SH-SY5Y (cell line): ENCODE data around the gene ULBP2.

Experiments
- GATA2 ChIP-seq: IDR thresholded peaks from 2 replicates; pipeline ENCODE4 v1.6.1; 2011; ENCODE audit warnings: mild to moderate bottlenecking, low read depth, low read length
- GATA3 ChIP-seq: IDR thresholded peaks from 2 replicates; pipeline ENCODE4 v1.6.1; 2011; ENCODE audit warnings: low read depth, mild to moderate bottlenecking, low read length, moderate library complexity

The ULBP2 gene

DNA sequence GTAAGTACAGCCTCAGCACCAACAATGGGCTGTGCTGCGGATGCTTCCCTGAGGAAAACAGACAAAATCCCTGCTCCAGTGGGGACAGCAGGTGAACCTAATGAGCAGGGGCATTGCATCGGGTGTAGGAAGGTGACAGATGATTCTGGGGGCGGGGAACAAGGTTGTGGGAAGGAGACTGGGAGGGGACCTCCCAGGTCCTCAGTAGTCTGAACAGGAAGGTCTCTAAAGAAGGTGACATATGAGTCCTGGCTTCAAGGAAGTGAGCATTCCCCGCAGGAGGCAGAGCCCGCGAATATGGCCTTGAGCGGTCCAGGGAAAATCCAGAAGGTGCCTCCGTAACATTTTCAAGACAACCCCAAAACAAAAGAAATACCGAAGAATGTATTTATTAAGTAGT, 41.3 kb downstream of the ULBP2 start:
- no peak for TF ChIP-seq GATA3
- TF ChIP-seq GATA2 = no peak

DNA sequence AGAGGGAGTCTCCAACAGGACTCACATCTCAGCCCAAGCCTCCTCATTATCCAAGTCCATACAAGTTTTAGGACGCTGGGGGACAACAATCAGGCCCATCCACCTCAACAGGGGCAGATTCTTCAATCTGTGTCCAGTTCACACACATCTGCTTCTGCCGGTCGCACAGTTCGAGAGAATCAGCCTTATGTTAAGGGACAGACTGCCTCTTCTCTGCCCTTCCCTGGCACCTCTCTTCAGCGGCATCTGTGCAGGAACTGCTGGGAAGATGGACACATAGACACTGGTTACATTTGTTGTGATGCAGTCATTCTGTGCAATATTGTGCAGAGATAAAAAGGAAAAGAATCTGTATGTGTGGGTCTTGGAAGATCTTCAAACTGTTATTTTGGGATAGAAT, 43.0 kb downstream of the ULBP2 start:
- TF ChIP-seq GATA3 = no peak
- no peak for TF ChIP-seq GATA2

DNA sequence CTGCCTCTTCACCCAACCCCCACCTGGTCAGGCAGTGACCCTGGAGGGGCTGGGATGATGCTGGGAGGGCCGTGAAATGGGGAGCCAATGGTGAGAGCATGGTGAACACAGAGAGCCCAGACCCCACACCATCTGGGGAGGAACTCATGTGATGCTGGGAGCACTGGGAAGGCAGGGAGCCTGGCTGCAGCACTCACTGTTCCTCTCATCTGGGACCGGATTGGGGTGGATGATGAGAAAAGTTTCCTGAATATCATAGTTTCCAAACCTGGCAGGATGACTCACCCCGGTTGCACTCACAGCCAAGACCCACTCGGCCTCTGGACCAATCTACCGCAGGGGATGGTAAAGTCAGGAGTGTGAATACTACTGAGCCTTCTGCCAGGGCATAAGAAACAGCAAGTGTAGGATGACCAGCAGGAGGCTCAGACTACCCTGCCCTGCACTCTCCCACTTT, 43.7 kb downstream of the ULBP2 start:
- TF ChIP-seq GATA3 = no peak
- no peak for TF ChIP-seq GATA2

DNA sequence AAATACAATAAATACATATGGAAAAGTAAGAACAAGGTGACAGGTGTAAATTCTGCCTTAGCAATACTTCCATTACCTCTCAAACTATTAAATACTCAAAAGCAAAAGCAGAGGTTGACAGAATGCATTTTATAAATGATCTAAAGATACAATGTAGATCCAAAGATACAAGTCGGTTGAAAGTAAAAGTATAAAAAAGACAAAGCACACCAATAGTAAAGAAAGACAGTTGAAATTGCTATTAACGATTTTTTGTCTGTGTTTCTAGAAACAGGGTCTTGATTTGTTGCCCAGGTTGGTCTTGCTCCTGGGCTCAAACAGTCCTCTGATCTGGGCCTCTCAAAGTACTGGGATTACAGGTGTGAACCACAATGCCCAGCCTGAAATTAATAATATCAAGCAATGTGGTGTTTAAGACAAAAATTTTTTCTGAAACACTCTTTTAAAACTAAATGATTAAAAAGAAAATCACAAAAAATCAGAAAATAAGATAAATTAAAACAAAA, 45.8 kb downstream of the ULBP2 start:
- TF ChIP-seq GATA3 = no peak
- no peak for TF ChIP-seq GATA2

DNA sequence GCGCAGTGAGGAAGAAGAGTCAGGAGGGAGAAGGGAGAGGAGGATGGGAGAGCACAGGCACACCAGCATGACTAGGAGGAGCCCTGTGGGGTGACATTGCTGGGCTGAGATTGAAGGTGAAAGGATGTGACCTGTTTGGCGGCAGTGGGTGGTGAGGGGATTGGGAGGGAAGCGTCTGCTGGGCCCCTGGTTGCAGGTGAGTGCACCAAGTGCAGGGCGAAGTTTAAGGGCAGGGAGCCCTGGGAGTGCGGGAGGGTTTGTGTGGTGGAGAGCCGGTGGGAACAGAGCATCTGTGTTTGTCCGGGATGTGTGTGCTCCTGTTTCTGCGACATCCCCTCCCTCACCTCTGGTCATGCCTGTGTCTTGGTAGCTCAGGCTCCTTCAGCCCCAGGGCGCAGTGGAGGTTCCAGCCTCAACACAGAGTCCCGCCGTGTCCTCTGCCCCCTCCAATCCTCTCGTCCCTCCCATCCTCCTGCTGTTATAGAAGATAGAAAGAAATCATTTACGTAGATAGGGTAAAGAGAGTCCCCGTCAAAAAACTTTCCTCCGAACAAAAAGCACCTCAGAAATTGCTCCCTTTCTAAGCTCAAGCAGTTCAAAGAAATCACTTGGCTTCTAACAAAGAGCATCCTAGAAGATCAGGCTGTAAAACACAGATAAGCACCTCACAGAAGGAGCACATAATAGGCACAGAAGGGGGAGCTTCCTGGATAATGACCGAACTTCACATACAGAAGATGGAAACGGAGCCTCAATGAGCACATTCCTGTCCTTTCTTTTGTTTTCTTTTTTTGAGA, 46.9 kb downstream of the ULBP2 start:
- no peak for TF ChIP-seq GATA3
- TF ChIP-seq GATA2 = no peak

DNA sequence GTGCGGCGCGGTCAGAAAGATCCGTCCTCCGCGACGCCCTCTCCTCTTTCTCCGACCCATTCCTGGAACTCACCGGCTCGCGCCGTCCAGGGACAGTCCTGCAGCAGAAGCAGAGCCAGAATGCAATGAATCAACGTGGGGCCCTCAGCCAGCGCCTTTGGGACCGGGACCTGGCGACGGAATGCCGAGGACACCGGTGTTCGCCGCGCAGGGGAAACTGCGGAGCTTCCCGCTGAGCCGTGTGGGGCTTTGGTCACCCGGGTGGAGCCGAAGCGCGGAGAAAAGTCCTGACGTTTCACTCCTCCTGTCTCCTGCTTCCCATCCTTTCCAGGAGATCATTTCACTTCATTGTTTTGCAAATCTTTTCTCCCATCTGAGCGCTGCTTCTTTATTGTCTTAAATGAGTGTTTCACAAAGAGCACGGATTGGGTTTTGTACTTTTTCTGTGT, 48.4 kb downstream of the ULBP2 start:
- no peak for TF ChIP-seq GATA2
- no peak for TF ChIP-seq GATA3

DNA sequence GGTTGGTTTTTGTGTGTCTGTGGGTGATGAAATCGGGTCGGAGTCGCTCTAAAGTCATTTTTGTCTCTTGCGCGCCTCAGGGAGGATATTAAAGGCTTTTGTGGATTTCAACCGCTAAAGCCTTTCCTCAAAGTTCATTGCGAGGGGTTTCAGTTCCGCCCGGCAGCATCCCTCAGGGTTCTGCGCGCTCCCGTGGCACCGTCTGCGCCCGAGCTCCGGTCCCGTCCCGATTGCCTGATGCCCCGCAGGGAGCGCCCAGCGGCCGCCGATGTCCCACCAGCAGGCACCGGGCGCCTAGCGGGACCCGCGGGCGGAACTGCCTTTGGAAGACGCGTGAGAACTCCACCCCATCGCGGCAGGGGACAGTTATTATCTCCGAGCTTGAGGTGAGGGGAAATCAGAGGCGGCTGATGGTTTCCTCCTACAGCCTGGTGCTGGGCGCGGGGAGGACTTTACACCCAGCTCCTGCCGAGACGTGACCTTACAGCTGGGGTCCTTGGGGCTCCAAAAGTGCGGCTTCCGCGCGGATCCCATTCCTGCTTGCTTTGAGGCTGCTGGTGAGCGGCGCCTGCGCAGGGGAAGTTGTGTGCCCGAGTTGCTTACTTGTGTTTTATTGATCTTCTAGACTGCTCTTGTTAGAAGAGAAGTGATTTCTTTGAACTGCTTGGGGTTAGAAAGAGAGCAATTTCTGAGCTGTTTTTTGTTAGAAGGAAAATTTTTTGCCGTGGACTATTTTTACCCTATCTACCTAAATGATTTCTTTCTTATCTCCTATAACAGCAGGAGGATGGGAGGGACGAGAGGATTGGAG, 49.1 kb downstream of the ULBP2 start:
- no peak for TF ChIP-seq GATA3
- TF ChIP-seq GATA2 = no peak

DNA sequence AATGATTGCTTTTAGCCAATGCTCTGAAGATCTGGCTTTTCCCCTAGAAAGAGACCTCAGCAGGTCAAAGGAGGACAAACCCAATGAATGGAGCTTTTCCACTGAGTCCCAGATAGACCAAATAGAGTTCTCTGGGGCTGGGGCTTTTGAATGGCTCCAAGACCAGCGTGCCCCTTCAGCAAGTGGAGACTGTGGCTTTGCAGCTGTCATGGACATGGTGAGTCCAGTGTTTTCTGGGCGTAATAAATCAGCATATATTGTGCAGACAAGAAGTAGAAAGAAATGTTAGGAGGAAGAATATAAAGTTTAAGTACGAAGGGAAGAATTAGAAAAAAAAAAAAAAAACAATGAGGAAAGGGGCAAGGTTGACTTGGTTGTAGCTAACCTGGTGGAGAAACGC, 50.0 kb downstream of the ULBP2 start:
- no peak for TF ChIP-seq GATA2
- TF ChIP-seq GATA3 = no peak

DNA sequence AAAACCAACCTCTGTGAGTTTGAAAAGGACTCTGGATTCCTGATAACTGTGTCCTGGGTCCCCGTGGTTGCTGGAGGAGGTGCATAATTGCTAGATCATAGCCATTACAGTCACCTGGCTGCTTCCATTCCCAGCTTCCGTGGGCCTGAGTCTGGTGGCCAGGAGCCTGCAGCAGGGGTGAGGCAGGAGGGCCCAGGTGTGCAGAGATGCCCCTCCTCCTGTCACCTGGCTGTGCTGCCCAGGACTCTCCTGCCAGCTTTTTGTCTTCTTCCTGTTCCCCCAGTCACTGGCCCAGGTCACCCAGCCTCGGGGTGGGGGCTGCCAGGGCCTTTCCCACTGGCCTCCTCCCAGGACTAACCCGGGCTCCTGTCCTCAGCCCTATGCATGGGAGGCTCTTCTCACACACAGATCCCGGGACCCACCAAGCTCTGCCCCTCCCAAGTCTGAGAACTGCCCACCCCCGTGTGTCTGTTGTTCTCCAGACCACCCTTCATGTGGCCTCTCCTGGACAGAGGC, 53.5 kb downstream of the ULBP2 start:
- no peak for TF ChIP-seq GATA3
- TF ChIP-seq GATA2 = no peak

DNA sequence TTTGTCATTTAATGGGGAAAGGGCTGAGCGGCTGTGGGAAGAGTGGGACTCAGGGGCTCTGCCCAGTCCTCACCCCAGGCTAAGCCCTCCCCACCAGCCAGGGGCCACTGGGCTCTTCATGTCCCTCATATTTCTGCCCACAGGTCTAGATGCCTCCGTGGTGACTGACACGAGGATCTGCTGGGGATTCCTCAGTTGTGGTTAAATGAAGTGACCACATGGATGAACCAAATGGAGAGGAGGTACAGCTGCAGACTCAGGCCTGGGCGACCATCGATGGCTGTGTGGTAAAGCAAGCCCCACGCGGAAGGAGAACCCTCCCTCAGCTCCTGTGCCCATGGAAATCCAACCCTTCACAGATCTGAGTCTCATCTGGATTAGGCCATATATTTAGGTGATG, 54.2 kb downstream of the ULBP2 start:
- TF ChIP-seq GATA2 (no peak), GATA3 (no peak)
